SK-N-SH treated with all-trans-retinoic acid at 6 μM for 48 hours (cell line): Measurements from ENCODE around the gene THSD1.

ENCODE experiments used
- ATAC-seq: fragments of 200-7000 bp; cut with Tn5 transposase; 3 replicates; pipeline ENCODE4 v1.9.1; 2020; ENCODE audit warnings: mild to moderate bottlenecking, moderate library complexity
- ARNTL ChIP-seq: fragments of 450-650 bp; formaldehyde crosslinking; IDR thresholded peaks from 2 replicates; pipeline ENCODE4 v1.5.0; 2020; ENCODE audit warnings: low read depth, mild to moderate bottlenecking, moderate library complexity, borderline replicate concordance
- CSDC2 ChIP-seq: fragments of 250-450 bp; sonication (Bioruptor Pico); IDR thresholded peaks from 2 replicates; pipeline ENCODE4 v1.5.0; 2020; ENCODE audit warnings: mild to moderate bottlenecking, moderate library complexity
- ESRRG ChIP-seq: fragments of 250-450 bp; sonication (Bioruptor Pico); IDR thresholded peaks from 2 replicates; pipeline ENCODE4 v1.6.1; 2021; ENCODE audit warnings: mild to moderate bottlenecking
- GLIS3 ChIP-seq: fragments of 250-450 bp; sonication (Bioruptor Pico); IDR thresholded peaks from 2 replicates; pipeline ENCODE4 v1.5.0; 2020; ENCODE audit warnings: mild to moderate bottlenecking, moderate library complexity
- OSR1 ChIP-seq: fragments of 250-450 bp; sonication (Bioruptor Pico); IDR thresholded peaks from 2 replicates; pipeline ENCODE4 v1.8.0; 2022; ENCODE audit warnings: moderate library complexity, mild to moderate bottlenecking, inconsistent platforms
- PPARA ChIP-seq: fragments of 250-450 bp; sonication (Bioruptor Pico); IDR thresholded peaks from 2 replicates; pipeline ENCODE4 v1.5.0; 2020; ENCODE audit warnings: mild to moderate bottlenecking, borderline replicate concordance
- RARB ChIP-seq: fragments of 250-450 bp; sonication (Bioruptor Pico); IDR thresholded peaks from 2 replicates; pipeline ENCODE4 v1.8.0; 2021; ENCODE audit warnings: mild to moderate bottlenecking, moderate library complexity
- SNAI2 ChIP-seq: fragments of 250-450 bp; sonication (Bioruptor Pico); IDR thresholded peaks from 2 replicates; pipeline ENCODE4 v1.5.0; 2020; ENCODE audit warnings: mild to moderate bottlenecking, moderate library complexity
- TOX ChIP-seq: fragments of 250-450 bp; sonication (Bioruptor Pico); IDR thresholded peaks from 2 replicates; pipeline ENCODE4 v1.8.0; 2021; ENCODE audit warnings: mild to moderate bottlenecking, moderate library complexity, borderline replicate concordance
- ZC3H10 ChIP-seq: fragments of 250-450 bp; sonication (Bioruptor Pico); IDR thresholded peaks from 2 replicates; pipeline ENCODE4 v1.5.1; 2021; ENCODE audit warnings: mild to moderate bottlenecking, moderate library complexity
- ZFP3 ChIP-seq: fragments of 250-450 bp; sonication (Bioruptor Pico); IDR thresholded peaks from 2 replicates; pipeline ENCODE4 v1.5.0; 2020; ENCODE audit warnings: mild to moderate bottlenecking, moderate library complexity
- ZFP30 ChIP-seq: fragments of 450-650 bp; formaldehyde crosslinking; IDR thresholded peaks from 2 replicates; pipeline ENCODE4 v1.5.0; 2022; ENCODE audit warnings: mild to moderate bottlenecking, moderate library complexity
- ZNF565 ChIP-seq: fragments of 450-650 bp; formaldehyde crosslinking; conservative IDR thresholded peaks from 2 replicates; pipeline ENCODE4 v1.5.0; 2020; ENCODE audit warnings: low read depth, mild to moderate bottlenecking, moderate library complexity
- ZNF70 ChIP-seq: fragments of 450-650 bp; formaldehyde crosslinking; IDR thresholded peaks from 2 replicates; pipeline ENCODE4 v1.5.0; 2020; ENCODE audit warnings: mild to moderate bottlenecking, moderate library complexity
- ZNF8 ChIP-seq: fragments of 450-650 bp; formaldehyde crosslinking; IDR thresholded peaks from 2 replicates; pipeline ENCODE4 v1.5.0; 2020; ENCODE audit warnings: mild to moderate bottlenecking, moderate library complexity
- TF ChIP-seq, protein P1 (sequence below): fragments of 250-450 bp; sonication (Bioruptor Pico); IDR thresholded peaks from 2 replicates; pipeline ENCODE4 v1.8.0; 2020; ENCODE audit warnings: mild to moderate bottlenecking, moderate library complexity, borderline replicate concordance
- TF ChIP-seq, protein P2 (sequence below): fragments of 250-450 bp; sonication (Bioruptor Pico); IDR thresholded peaks from 2 replicates; pipeline ENCODE4 v1.8.0; 2021; ENCODE audit warnings: low read depth, mild to moderate bottlenecking, moderate library complexity, borderline replicate concordance
- TF ChIP-seq, protein P3 (sequence below): fragments of 250-450 bp; sonication (Bioruptor Pico); IDR thresholded peaks from 2 replicates; pipeline ENCODE4 v1.5.1; 2020; ENCODE audit warnings: low read depth, mild to moderate bottlenecking, moderate library complexity
- TF ChIP-seq, protein P4 (sequence below): fragments of 250-450 bp; sonication (Bioruptor Pico); IDR thresholded peaks from 2 replicates; pipeline ENCODE4 v1.5.1; 2021; ENCODE audit warnings: mild to moderate bottlenecking, moderate library complexity
- TF ChIP-seq, protein P5 (sequence below): fragments of 250-450 bp; sonication (Bioruptor Pico); IDR thresholded peaks from 2 replicates; pipeline ENCODE4 v1.5.0; 2020; ENCODE audit warnings: mild to moderate bottlenecking, moderate library complexity

THSD1 gene

DNA sequence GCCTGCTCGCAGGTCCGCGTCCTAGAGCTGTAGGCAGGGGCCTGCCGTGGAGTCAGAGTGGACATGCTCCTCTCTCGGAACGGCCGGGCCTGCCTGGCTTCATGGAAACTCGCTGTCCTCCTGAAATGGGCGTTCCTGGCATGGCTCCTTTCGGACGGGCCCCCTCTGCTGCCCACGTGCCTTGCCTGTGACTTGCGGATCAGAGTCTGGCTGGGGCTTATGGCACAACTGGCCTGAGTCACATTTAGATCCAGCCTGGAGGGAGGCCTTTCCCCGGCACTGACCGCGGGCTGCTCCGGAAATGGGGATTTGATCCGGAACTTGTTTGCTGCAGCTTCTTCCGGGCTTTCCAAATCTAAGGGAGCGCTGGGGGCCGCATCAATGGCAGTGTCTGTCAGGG, 28.1 kb downstream of the THSD1 start:
- no peak for TF ChIP-seq ARNTL (CRISPR knock-in tag)
- no peak for TF ChIP-seq PPARA (CRISPR knock-in tag)
- TF ChIP-seq ZNF70 (CRISPR knock-in tag): no peak
- TF ChIP-seq, protein P1, sequence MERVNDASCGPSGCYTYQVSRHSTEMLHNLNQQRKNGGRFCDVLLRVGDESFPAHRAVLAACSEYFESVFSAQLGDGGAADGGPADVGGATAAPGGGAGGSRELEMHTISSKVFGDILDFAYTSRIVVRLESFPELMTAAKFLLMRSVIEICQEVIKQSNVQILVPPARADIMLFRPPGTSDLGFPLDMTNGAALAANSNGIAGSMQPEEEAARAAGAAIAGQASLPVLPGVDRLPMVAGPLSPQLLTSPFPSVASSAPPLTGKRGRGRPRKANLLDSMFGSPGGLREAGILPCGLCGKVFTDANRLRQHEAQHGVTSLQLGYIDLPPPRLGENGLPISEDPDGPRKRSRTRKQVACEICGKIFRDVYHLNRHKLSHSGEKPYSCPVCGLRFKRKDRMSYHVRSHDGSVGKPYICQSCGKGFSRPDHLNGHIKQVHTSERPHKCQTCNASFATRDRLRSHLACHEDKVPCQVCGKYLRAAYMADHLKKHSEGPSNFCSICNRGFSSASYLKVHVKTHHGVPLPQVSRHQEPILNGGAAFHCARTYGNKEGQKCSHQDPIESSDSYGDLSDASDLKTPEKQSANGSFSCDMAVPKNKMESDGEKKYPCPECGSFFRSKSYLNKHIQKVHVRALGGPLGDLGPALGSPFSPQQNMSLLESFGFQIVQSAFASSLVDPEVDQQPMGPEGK: no peak
- TF ChIP-seq ZNF8: no peak
- TF ChIP-seq, protein P2, sequence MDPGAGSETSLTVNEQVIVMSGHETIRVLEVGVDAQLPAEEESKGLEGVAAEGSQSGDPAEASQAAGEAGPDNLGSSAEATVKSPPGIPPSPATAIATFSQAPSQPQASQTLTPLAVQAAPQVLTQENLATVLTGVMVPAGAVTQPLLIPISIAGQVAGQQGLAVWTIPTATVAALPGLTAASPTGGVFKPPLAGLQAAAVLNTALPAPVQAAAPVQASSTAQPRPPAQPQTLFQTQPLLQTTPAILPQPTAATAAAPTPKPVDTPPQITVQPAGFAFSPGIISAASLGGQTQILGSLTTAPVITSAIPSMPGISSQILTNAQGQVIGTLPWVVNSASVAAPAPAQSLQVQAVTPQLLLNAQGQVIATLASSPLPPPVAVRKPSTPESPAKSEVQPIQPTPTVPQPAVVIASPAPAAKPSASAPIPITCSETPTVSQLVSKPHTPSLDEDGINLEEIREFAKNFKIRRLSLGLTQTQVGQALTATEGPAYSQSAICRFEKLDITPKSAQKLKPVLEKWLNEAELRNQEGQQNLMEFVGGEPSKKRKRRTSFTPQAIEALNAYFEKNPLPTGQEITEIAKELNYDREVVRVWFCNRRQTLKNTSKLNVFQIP: no peak
- TF ChIP-seq OSR1 (CRISPR knock-in tag): no peak
- TF ChIP-seq, protein P3, sequence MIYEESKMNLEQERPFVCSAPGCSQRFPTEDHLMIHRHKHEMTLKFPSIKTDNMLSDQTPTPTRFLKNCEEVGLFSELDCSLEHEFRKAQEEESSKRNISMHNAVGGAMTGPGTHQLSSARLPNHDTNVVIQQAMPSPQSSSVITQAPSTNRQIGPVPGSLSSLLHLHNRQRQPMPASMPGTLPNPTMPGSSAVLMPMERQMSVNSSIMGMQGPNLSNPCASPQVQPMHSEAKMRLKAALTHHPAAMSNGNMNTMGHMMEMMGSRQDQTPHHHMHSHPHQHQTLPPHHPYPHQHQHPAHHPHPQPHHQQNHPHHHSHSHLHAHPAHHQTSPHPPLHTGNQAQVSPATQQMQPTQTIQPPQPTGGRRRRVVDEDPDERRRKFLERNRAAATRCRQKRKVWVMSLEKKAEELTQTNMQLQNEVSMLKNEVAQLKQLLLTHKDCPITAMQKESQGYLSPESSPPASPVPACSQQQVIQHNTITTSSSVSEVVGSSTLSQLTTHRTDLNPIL (CRISPR knock-in tag): no peak
- TF ChIP-seq ZC3H10 (CRISPR knock-in tag): no peak
- no peak for TF ChIP-seq ESRRG
- TF ChIP-seq ZNF565 (CRISPR knock-in tag): no peak
- TF ChIP-seq RARB (CRISPR knock-in tag): no peak
- no peak for TF ChIP-seq SNAI2 (CRISPR knock-in tag)
- ATAC-seq: no peak

DNA sequence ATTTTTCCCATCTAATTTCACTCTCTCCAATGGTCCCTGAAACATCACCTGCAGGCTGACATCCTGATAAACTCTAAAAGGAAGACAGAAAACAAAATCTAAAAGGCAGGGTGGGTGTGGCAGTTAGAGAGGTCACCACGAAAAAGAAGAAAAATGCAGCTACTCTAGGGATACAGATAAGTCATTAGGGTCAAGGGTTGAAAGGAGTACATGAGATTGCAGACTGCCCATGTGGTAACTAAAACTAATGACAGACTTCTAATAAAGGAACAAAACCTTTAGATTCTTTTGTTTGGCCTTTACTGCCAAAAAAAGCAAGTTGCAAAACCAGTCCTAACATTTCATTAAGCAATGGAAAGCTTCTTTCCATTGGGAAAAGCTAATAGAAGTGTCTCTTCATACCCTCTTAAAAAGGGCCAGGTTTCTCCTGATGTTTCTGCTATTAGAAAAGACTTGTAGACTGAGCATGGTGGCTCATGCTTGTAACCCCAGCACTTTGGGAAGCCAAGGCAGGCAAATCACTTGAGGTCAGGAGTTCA, 31.0 kb downstream of the THSD1 start:
- TF ChIP-seq ZNF70 (CRISPR knock-in tag): no peak
- no peak for TF ChIP-seq ZNF8
- TF ChIP-seq ZFP30 (CRISPR knock-in tag): no peak
- TF ChIP-seq, protein P4, sequence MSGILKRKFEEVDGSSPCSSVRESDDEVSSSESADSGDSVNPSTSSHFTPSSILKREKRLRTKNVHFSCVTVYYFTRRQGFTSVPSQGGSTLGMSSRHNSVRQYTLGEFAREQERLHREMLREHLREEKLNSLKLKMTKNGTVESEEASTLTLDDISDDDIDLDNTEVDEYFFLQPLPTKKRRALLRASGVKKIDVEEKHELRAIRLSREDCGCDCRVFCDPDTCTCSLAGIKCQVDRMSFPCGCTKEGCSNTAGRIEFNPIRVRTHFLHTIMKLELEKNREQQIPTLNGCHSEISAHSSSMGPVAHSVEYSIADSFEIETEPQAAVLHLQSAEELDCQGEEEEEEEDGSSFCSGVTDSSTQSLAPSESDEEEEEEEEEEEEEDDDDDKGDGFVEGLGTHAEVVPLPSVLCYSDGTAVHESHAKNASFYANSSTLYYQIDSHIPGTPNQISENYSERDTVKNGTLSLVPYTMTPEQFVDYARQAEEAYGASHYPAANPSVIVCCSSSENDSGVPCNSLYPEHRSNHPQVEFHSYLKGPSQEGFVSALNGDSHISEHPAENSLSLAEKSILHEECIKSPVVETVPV (CRISPR knock-in tag): no peak
- TF ChIP-seq ESRRG: no peak
- TF ChIP-seq SNAI2 (CRISPR knock-in tag): no peak
- TF ChIP-seq ZNF565 (CRISPR knock-in tag): no peak
- TF ChIP-seq, protein P5, sequence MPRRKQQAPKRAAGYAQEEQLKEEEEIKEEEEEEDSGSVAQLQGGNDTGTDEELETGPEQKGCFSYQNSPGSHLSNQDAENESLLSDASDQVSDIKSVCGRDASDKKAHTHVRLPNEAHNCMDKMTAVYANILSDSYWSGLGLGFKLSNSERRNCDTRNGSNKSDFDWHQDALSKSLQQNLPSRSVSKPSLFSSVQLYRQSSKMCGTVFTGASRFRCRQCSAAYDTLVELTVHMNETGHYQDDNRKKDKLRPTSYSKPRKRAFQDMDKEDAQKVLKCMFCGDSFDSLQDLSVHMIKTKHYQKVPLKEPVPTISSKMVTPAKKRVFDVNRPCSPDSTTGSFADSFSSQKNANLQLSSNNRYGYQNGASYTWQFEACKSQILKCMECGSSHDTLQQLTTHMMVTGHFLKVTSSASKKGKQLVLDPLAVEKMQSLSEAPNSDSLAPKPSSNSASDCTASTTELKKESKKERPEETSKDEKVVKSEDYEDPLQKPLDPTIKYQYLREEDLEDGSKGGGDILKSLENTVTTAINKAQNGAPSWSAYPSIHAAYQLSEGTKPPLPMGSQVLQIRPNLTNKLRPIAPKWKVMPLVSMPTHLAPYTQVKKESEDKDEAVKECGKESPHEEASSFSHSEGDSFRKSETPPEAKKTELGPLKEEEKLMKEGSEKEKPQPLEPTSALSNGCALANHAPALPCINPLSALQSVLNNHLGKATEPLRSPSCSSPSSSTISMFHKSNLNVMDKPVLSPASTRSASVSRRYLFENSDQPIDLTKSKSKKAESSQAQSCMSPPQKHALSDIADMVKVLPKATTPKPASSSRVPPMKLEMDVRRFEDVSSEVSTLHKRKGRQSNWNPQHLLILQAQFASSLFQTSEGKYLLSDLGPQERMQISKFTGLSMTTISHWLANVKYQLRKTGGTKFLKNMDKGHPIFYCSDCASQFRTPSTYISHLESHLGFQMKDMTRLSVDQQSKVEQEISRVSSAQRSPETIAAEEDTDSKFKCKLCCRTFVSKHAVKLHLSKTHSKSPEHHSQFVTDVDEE (CRISPR knock-in tag): no peak
- TF ChIP-seq, protein P2: no peak
- no peak for TF ChIP-seq CSDC2 (CRISPR knock-in tag)
- TF ChIP-seq RARB (CRISPR knock-in tag): no peak
- TF ChIP-seq, protein P1: no peak
- TF ChIP-seq TOX: no peak
- TF ChIP-seq, protein P3 (CRISPR knock-in tag): no peak
- TF ChIP-seq PPARA (CRISPR knock-in tag): no peak
- no peak for TF ChIP-seq GLIS3 (CRISPR knock-in tag)
- TF ChIP-seq ARNTL (CRISPR knock-in tag): no peak
- no peak for TF ChIP-seq ZC3H10 (CRISPR knock-in tag)
- TF ChIP-seq ZFP3: no peak
- TF ChIP-seq OSR1 (CRISPR knock-in tag): no peak
- no peak for ATAC-seq
